Fibroblast of lung (primary cell): ENCODE data around the gene MBTD1.

Source experiments
- EZH2 ChIP-seq: IDR thresholded peaks from 2 replicates; pipeline ENCODE4 v1.5.1; 2012; ENCODE audit warnings: low read length, control low read depth, mild to moderate bottlenecking; ENCODE audit errors: missing control alignments
- TF ChIP-seq, protein P1 (sequence below), 2 donors: IDR thresholded peaks in 1 of 2; conservative IDR thresholded peaks in 1 of 2; 1 replicate in 1 of 2; 2 replicates in 1 of 2; pipeline ENCODE4 v1.5.1; 2011 to 2012; ENCODE audit warnings: low read length in 2 of 2, control low read depth in 1 of 2, inconsistent platforms in 1 of 2, low read depth in 1 of 2, mild to moderate bottlenecking in 1 of 2

DNA sequence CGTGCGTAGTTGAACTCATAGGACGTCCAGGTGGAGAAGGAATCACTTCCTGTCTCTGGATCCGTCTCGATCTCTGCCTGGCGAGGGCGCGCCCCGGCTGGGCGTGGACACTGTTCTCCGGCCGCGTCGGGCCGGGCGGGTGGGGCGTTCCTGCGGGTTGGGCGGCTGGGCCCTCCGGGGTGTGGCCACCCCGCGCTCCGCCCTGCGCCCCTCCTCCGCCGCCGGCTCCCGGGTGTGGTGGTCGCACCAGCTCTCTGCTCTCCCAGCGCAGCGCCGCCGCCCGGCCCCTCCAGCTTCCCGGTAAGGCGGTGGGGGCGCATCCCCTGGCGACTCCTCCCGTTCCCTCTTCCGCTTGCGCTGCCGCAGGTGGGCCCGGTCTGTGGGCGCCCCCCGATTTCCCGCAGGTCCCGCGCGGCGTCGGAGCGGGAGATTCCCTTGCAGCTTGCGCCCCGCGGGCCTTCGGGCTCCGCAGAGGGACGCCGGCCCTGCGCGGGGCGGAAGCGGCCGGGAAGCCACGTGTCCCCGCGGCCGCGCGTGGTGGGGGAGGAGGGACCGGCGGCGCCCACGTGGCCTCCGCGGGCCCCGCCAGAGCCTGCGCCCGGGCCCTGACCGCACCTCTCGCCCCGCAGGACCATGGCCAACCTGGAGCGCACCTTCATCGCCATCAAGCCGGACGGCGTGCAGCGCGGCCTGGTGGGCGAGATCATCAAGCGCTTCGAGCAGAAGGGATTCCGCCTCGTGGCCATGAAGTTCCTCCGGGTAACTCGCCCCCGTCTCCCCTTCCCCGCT, 93.5 kb downstream of the MBTD1 start, which contains the start of gene NME2:
- TF ChIP-seq, protein P1, sequence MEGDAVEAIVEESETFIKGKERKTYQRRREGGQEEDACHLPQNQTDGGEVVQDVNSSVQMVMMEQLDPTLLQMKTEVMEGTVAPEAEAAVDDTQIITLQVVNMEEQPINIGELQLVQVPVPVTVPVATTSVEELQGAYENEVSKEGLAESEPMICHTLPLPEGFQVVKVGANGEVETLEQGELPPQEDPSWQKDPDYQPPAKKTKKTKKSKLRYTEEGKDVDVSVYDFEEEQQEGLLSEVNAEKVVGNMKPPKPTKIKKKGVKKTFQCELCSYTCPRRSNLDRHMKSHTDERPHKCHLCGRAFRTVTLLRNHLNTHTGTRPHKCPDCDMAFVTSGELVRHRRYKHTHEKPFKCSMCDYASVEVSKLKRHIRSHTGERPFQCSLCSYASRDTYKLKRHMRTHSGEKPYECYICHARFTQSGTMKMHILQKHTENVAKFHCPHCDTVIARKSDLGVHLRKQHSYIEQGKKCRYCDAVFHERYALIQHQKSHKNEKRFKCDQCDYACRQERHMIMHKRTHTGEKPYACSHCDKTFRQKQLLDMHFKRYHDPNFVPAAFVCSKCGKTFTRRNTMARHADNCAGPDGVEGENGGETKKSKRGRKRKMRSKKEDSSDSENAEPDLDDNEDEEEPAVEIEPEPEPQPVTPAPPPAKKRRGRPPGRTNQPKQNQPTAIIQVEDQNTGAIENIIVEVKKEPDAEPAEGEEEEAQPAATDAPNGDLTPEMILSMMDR (conservative IDR thresholded peaks at IDR 0.05 in 1 of 2, IDR thresholded peaks at IDR 0.05 in 1 of 2; ENCODE audit: low read depth in 1 of 2, low read length in 2 of 2): no peak
- TF ChIP-seq EZH2: no peak
